CD4-positive, alpha-beta T cell treated with Interleukin-4 for 1 hour (primary cell): ENCODE measurements around the gene SPINK7.

Experiments used
- DNase-seq, 2 donors: peaks; one replicate each; pipeline ENCODE4 v3.0.0-alpha.2; 2020 to 2022

The SPINK7 gene

DNA sequence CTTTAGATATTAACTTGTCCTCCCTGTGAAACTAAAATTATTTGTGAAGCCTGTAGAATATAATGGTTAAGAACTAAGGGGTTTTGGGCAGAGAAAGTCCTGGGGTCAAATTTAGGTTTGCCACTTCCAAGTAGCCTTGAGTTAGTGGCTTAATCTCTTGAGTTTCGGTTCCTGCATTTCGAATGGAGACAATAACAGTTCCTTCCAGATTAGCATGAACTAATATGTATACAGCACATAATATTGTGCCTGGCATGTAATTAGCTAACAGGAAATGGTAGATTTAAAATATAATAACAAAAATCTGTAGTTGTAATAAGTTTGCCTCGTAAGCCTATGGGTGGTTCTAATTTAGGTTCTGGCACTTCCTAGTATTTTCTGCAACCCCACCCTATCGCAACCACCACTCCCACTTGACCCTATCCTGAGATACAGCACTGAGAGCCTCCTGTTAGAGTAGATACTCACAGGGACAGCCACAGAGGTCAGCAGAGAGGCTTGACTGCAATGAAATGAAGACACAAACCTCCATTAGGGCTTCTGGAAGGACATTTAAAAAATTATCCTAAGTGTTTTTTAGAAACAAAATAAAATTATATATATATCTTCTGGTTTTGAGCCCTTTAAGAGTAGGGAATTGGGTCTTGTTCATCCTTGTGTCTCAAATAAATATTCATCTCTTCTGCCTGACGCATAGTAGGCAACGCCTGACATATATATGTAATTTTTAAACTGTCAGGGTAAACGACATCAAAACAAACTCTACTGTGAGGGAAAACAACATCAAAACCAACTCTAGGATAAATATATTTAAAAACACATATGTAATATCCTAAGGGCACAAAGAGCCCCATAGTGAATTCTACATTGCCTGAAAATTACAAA, 31.6 kb downstream of the SPINK7 start:
- no peak for DNase-seq

DNA sequence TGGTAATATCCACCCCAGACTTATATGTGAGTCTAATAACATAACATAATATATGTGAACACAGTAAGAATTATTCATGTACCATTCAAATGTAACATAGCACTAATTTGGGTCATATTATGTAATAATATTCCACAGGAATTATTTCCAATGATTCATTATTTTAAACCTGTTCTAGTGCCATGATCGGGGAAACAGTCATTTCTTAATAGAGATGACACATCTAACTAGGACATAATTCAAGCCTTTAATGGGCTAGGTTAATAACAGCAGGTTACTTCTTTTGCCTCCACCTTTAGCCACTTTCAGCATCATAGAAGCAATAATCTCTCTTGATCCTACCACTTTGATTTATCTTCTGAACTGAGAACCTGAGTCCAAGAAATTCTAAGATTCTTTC, 35.5 kb downstream of the SPINK7 start:
- no peak for DNase-seq

GRCh38 chr5:148352696-148353095, 40.5 kb downstream of the SPINK7 start:
- no peak for DNase-seq

DNA sequence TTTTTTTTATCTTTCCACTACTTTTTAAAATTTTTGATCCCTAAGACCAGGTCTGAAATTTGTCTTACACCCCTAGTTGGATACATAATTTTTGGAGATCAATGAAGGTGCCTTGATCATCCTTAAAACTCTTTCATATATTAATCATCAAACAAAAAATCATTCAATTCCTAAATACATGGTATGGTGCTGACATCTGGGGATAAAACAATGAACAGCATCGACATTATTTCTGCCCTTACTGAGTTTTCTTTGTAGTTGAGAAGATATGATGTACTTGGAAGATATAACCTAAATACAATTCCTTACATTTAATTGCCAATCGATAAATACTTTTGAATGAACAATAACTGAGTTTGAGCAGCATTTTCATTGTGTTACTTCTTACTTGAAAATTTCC, 41.4 kb downstream of the SPINK7 start:
- DNase-seq = no peak

- DNase-seq = no peak
These were observed 52.1 kb downstream of the SPINK7 start for GRCh38 chr5:148364343-148364742.
